Measurements from ENCODE around the gene SSR2.

The SSR2 gene

GRCh38 chr1:156014829-156015228 is 5.9 kb downstream of the SSR2 start:
- no peaks in the 10 kb centered on the region for H3K27me3 Mint-ChIP-seq
- H3K4me1 Mint-ChIP-seq = peaks cover 26% of the 10 kb centered on the region
- H3K27ac Mint-ChIP-seq = no peak overlapping the region
- no peaks in the 10 kb centered on the region for H3K9me3 Mint-ChIP-seq
- H3K36me3 Mint-ChIP-seq = peaks cover 21% of the 10 kb centered on the region
- no peak overlapping the region for H3K4me3 Mint-ChIP-seq

GRCh38 chr1:156012051-156012817 is 8.5 kb downstream of the SSR2 start:
- Mint-ChIP-seq H3K27me3 (no peaks in the 10 kb centered on the region), H3K4me3 (no peak overlapping the region), H3K36me3 (peaks cover 22% of the 10 kb centered on the region), H3K4me1 (peaks cover 18% of the 10 kb centered on the region), H3K27ac (no peak overlapping the region), H3K9me3 (no peaks in the 10 kb centered on the region)

- H3K4me1 Mint-ChIP-seq = peaks cover 27% of the 10 kb centered on the region
- no peak overlapping the region for H3K4me3 Mint-ChIP-seq
- H3K27ac Mint-ChIP-seq = no peak overlapping the region
- no peaks in the 10 kb centered on the region for H3K27me3 Mint-ChIP-seq
- peaks cover 17% of the 10 kb centered on the region for H3K36me3 Mint-ChIP-seq
- no peaks in the 10 kb centered on the region for H3K9me3 Mint-ChIP-seq
These were observed 11.3 kb downstream of the SSR2 start for GRCh38 chr1:156009404-156009803.

- Mint-ChIP-seq H3K4me1 (peaks cover 27% of the 10 kb centered on the region), H3K36me3 (peaks cover 15% of the 10 kb centered on the region), H3K4me3 (no peak overlapping the region), H3K27ac (peak overlapping the region; percentile 62), H3K27me3 (no peaks in the 10 kb centered on the region), H3K9me3 (no peaks in the 10 kb centered on the region)
These were observed 13.9 kb downstream of the SSR2 start for GRCh38 chr1:156006666-156007376.

GRCh38 chr1:156004843-156005584 is 15.7 kb downstream of the SSR2 start:
- peak overlapping the region; percentile 51 for H3K4me3 Mint-ChIP-seq

GRCh38 chr1:156003923-156004188 is 16.9 kb downstream of the SSR2 start:
- no peaks in the 10 kb centered on the region for H3K27me3 Mint-ChIP-seq
- peak overlapping the region; percentile 55 for H3K27ac Mint-ChIP-seq
- no peak overlapping the region for H3K4me3 Mint-ChIP-seq
- H3K9me3 Mint-ChIP-seq = no peaks in the 10 kb centered on the region
- peaks cover 5% of the 10 kb centered on the region for H3K36me3 Mint-ChIP-seq
- peaks cover 27% of the 10 kb centered on the region for H3K4me1 Mint-ChIP-seq

More at GRCh38 chr1:156004843-156005584, 15.7 kb downstream of the SSR2 start:
- H3K36me3 Mint-ChIP-seq = peaks cover 8% of the 10 kb centered on the region
- no peaks in the 10 kb centered on the region for H3K27me3 Mint-ChIP-seq
- H3K4me1 Mint-ChIP-seq = peaks cover 27% of the 10 kb centered on the region
- H3K27ac Mint-ChIP-seq = peak overlapping the region; percentile 24
- H3K9me3 Mint-ChIP-seq = no peaks in the 10 kb centered on the region

- no peaks in the 10 kb centered on the region for H3K27me3 Mint-ChIP-seq
- H3K4me1 Mint-ChIP-seq = peaks cover 22% of the 10 kb centered on the region
- H3K36me3 Mint-ChIP-seq = no peaks in the 10 kb centered on the region
- H3K9me3 Mint-ChIP-seq = no peaks in the 10 kb centered on the region
- no peak overlapping the region for H3K4me3 Mint-ChIP-seq
- peak overlapping the region; percentile 65 for H3K27ac Mint-ChIP-seq
These were observed 18.4 kb downstream of the SSR2 start for GRCh38 chr1:156002188-156002911.

GRCh38 chr1:156001662-156002171 is 19.0 kb downstream of the SSR2 start:
- Mint-ChIP-seq H3K9me3 (no peaks in the 10 kb centered on the region), H3K4me3 (no peak overlapping the region), H3K4me1 (peaks cover 19% of the 10 kb centered on the region), H3K36me3 (no peaks in the 10 kb centered on the region), H3K27me3 (no peaks in the 10 kb centered on the region), H3K27ac (no peak overlapping the region)

GRCh38 chr1:156001021-156001661 is 19.6 kb downstream of the SSR2 start:
- H3K4me1 Mint-ChIP-seq = peaks cover 16% of the 10 kb centered on the region
- H3K27me3 Mint-ChIP-seq = no peaks in the 10 kb centered on the region
- no peaks in the 10 kb centered on the region for H3K36me3 Mint-ChIP-seq
- peak overlapping the region; percentile 23 for H3K27ac Mint-ChIP-seq
- no peaks in the 10 kb centered on the region for H3K9me3 Mint-ChIP-seq
- no peak overlapping the region for H3K4me3 Mint-ChIP-seq

GRCh38 chr1:155999964-156000363 is 20.8 kb downstream of the SSR2 start:
- no peak overlapping the region for H3K27ac Mint-ChIP-seq
- peaks cover 8% of the 10 kb centered on the region for H3K4me1 Mint-ChIP-seq
- no peaks in the 10 kb centered on the region for H3K36me3 Mint-ChIP-seq
- H3K4me3 Mint-ChIP-seq = no peak overlapping the region
- H3K27me3 Mint-ChIP-seq = no peaks in the 10 kb centered on the region
- H3K9me3 Mint-ChIP-seq = no peaks in the 10 kb centered on the region

- Mint-ChIP-seq H3K27ac (no peak overlapping the region), H3K9me3 (no peaks in the 10 kb centered on the region)
These were observed 24.6 kb downstream of the SSR2 start for GRCh38 chr1:155996166-155996565.

GRCh38 chr1:155993595-155993994 is 27.2 kb downstream of the SSR2 start:
- Mint-ChIP-seq H3K4me1 (peaks cover 4% of the 10 kb centered on the region), H3K27me3 (no peaks in the 10 kb centered on the region), H3K4me3 (no peak overlapping the region), H3K36me3 (no peaks in the 10 kb centered on the region), H3K9me3 (no peaks in the 10 kb centered on the region), H3K27ac (no peak overlapping the region)

More at GRCh38 chr1:155996166-155996565, 24.6 kb downstream of the SSR2 start:
- Mint-ChIP-seq H3K4me3 (no peak overlapping the region), H3K27me3 (no peaks in the 10 kb centered on the region), H3K4me1 (no peaks in the 10 kb centered on the region), H3K36me3 (no peaks in the 10 kb centered on the region)

- Mint-ChIP-seq H3K9me3 (no peaks in the 10 kb centered on the region), H3K27ac (no peak overlapping the region), H3K4me3 (no peak overlapping the region), H3K36me3 (no peaks in the 10 kb centered on the region), H3K4me1 (peaks cover 4% of the 10 kb centered on the region), H3K27me3 (no peaks in the 10 kb centered on the region)
These were observed 30.6 kb downstream of the SSR2 start for GRCh38 chr1:155990005-155990739.

GRCh38 chr1:155989242-155990004 is 31.3 kb downstream of the SSR2 start:
- H3K27me3 Mint-ChIP-seq = no peaks in the 10 kb centered on the region
- H3K27ac Mint-ChIP-seq = no peak overlapping the region
- no peak overlapping the region for H3K4me3 Mint-ChIP-seq
- no peaks in the 10 kb centered on the region for H3K36me3 Mint-ChIP-seq
- peaks cover 4% of the 10 kb centered on the region for H3K4me1 Mint-ChIP-seq
- H3K9me3 Mint-ChIP-seq = no peaks in the 10 kb centered on the region

All from activated naive CD4-positive, alpha-beta T cell treated with anti-CD3 and anti-CD28 coated beads, Interleukin-2, amount 50 U/mL, for 24 hours (primary cell).